ENCODE results near the gene BRD3.

The BRD3 gene

GRCh38 chr9:134057751-134058701 lies 9.8 kb downstream of the BRD3 start:
- Histone ChIP-seq H3K27ac (ENCODE audit: low read length) (no peak overlapping the region), H3K36me3 (replicated peaks; ENCODE audit: low read depth, low read length) (no peaks in the 10 kb centered on the region), H3K9ac (ENCODE audit: low read length) (no peak overlapping the region), H3K27me3 (ENCODE audit: low read depth, low read length) (peaks cover 9% of the 10 kb centered on the region; the same call in 1 of the 2 replicates), H2AFZ (ENCODE audit: low read depth, low read length) (no peak overlapping the region), H4K20me1 (ENCODE audit: insufficient read depth, low read length) (peaks cover 98% of the 10 kb centered on the region), H3K4me2 (ENCODE audit: low read length) (no peak overlapping the region), H3K4me3 (ENCODE audit: low read length) (no peak overlapping the region), H3K9me3 (ENCODE audit: insufficient read depth, low read length) (no peaks in the 10 kb centered on the region), H3K79me2 (ENCODE audit: low read length) (peaks cover 17% of the 10 kb centered on the region), H3K4me1 (ENCODE audit: low read length) (peaks cover 19% of the 10 kb centered on the region)
- TF ChIP-seq, protein P1, sequence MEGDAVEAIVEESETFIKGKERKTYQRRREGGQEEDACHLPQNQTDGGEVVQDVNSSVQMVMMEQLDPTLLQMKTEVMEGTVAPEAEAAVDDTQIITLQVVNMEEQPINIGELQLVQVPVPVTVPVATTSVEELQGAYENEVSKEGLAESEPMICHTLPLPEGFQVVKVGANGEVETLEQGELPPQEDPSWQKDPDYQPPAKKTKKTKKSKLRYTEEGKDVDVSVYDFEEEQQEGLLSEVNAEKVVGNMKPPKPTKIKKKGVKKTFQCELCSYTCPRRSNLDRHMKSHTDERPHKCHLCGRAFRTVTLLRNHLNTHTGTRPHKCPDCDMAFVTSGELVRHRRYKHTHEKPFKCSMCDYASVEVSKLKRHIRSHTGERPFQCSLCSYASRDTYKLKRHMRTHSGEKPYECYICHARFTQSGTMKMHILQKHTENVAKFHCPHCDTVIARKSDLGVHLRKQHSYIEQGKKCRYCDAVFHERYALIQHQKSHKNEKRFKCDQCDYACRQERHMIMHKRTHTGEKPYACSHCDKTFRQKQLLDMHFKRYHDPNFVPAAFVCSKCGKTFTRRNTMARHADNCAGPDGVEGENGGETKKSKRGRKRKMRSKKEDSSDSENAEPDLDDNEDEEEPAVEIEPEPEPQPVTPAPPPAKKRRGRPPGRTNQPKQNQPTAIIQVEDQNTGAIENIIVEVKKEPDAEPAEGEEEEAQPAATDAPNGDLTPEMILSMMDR (IDR thresholded peaks at IDR 0.05; ENCODE audit: low read depth, low read length) = no peak
- no peak for TF ChIP-seq EZH2phosphoT487 (IDR thresholded peaks at IDR 0.05; ENCODE audit: low read depth)

DNA sequence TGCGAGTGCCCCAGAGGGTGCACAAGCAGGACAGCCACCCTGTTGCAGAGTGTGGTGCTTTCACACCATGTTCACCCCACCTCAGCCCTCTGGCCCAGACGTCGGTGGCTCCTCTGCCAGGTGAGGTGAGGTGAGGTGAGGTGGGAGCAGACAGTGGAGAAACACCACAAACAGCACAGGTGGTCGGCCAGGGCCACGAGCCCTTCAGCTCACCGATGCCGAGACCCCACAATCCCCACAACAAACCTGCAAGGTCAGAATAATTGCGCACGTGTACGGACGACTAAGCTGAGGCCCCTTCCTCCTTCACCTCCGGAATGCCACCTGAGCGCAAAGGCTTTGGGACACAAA lies 10.5 kb downstream of the BRD3 start:
- H3K27me3 ChIP-seq (ENCODE audit: low read depth, low read length) = peaks cover 9% of the 10 kb centered on the region; the same call in 1 of the 2 replicates
- H3K79me2 ChIP-seq (ENCODE audit: low read length) = peaks cover 15% of the 10 kb centered on the region
- H3K9ac ChIP-seq (ENCODE audit: low read length) = no peak overlapping the region
- H3K4me1 ChIP-seq (ENCODE audit: low read length) = peaks cover 19% of the 10 kb centered on the region
- no peaks in the 10 kb centered on the region for H3K36me3 ChIP-seq (replicated peaks; ENCODE audit: low read depth, low read length)
- no peak overlapping the region for H3K4me2 ChIP-seq (ENCODE audit: low read length)
- peaks cover 93% of the 10 kb centered on the region for H4K20me1 ChIP-seq (ENCODE audit: insufficient read depth, low read length)
- H3K9me3 ChIP-seq (ENCODE audit: insufficient read depth, low read length) = no peaks in the 10 kb centered on the region
- no peak overlapping the region for H3K4me3 ChIP-seq (ENCODE audit: low read length)
- no peak overlapping the region for H3K27ac ChIP-seq (ENCODE audit: low read length)
- TF ChIP-seq EZH2phosphoT487 (IDR thresholded peaks at IDR 0.05; ENCODE audit: low read depth) = no peak
- TF ChIP-seq, protein P1 (IDR thresholded peaks at IDR 0.05; ENCODE audit: low read depth, low read length) = no peak
- no peak overlapping the region for H2AFZ ChIP-seq (ENCODE audit: low read depth, low read length)

- Histone ChIP-seq H3K4me1 (ENCODE audit: low read length) (peaks cover 19% of the 10 kb centered on the region), H3K4me2 (ENCODE audit: low read length) (no peak overlapping the region), H3K79me2 (ENCODE audit: low read length) (peaks cover 15% of the 10 kb centered on the region), H3K4me3 (ENCODE audit: low read length) (no peak overlapping the region), H3K27me3 (ENCODE audit: low read depth, low read length) (peaks cover 9% of the 10 kb centered on the region; the same call in 1 of the 2 replicates), H3K27ac (ENCODE audit: low read length) (no peak overlapping the region), H3K9me3 (ENCODE audit: insufficient read depth, low read length) (no peaks in the 10 kb centered on the region), H2AFZ (ENCODE audit: low read depth, low read length) (no peak overlapping the region), H3K9ac (ENCODE audit: low read length) (no peak overlapping the region), H3K36me3 (replicated peaks; ENCODE audit: low read depth, low read length) (no peaks in the 10 kb centered on the region), H4K20me1 (ENCODE audit: insufficient read depth, low read length) (peaks cover 87% of the 10 kb centered on the region)
- no peak for TF ChIP-seq EZH2phosphoT487 (IDR thresholded peaks at IDR 0.05; ENCODE audit: low read depth)
- TF ChIP-seq, protein P1 (IDR thresholded peaks at IDR 0.05; ENCODE audit: low read depth, low read length) = no peak
Observed at GRCh38 chr9:134056483-134057306, 11.1 kb downstream of the BRD3 start.

GRCh38 chr9:134055981-134056461 lies 11.8 kb downstream of the BRD3 start:
- TF ChIP-seq, protein P1 (IDR thresholded peaks at IDR 0.05; ENCODE audit: low read depth, low read length) = no peak
- TF ChIP-seq EZH2phosphoT487 (IDR thresholded peaks at IDR 0.05; ENCODE audit: low read depth) = no peak
- no peak overlapping the region for H3K9ac ChIP-seq (ENCODE audit: low read length)
- no peaks in the 10 kb centered on the region for H3K9me3 ChIP-seq (ENCODE audit: insufficient read depth, low read length)
- peaks cover 7% of the 10 kb centered on the region; the same call in 1 of the 2 replicates for H3K27me3 ChIP-seq (ENCODE audit: low read depth, low read length)
- no peak overlapping the region for H3K4me2 ChIP-seq (ENCODE audit: low read length)
- peaks cover 13% of the 10 kb centered on the region for H3K79me2 ChIP-seq (ENCODE audit: low read length)
- H4K20me1 ChIP-seq (ENCODE audit: insufficient read depth, low read length) = peaks cover 80% of the 10 kb centered on the region
- H3K36me3 ChIP-seq (replicated peaks; ENCODE audit: low read depth, low read length) = no peaks in the 10 kb centered on the region
- H3K27ac ChIP-seq (ENCODE audit: low read length) = no peak overlapping the region
- H2AFZ ChIP-seq (ENCODE audit: low read depth, low read length) = no peak overlapping the region
- H3K4me3 ChIP-seq (ENCODE audit: low read length) = no peak overlapping the region
- H3K4me1 ChIP-seq (ENCODE audit: low read length) = peaks cover 17% of the 10 kb centered on the region
